Measurements from ENCODE around the gene TMX3. TPM values are rescaled to one million over a fixed set of nuclear protein-coding genes. Genes with fewer than 3 reads are reported as not detected.

The TMX3 gene
- total and polyA plus RNA-seq, 2 donors (not counting 3 experiments of a cell fraction or from before 2014, with no cell fraction given): 20.0 to 65.5 TPM

GRCh38 chr18:68627812-68628211, 87.1 kb downstream of the TMX3 start:
- H3K36me3 ChIP-seq (ENCODE audit: control insufficient read depth in 2 of 2, extremely low read depth in 1 of 2, insufficient read depth in 2 of 2, low read length in 2 of 2): no peaks in the 10 kb centered on the region
- dilution Hi-C loops (cut with MboI; ENCODE audit: extremely low pct_ligation_motif_present, low sequenced_read_pairs) (no loop called here), intact Hi-C loops (cut with micrococcal nuclease) (no loop called here)
- no peaks in the 10 kb centered on the region for H4K20me1 ChIP-seq (replicated peaks; ENCODE audit: control insufficient read depth, extremely low read depth, insufficient read depth, low read length)
- H2AFZ ChIP-seq (ENCODE audit: low read depth, low read length): no peak overlapping the region
- no peaks in the 10 kb centered on the region for H3K4me1 ChIP-seq (ENCODE audit: control insufficient read depth, extremely low read depth, insufficient read depth, low read length)
- POLR2A ChIA-PET: no interaction called here
- no peak overlapping the region for H3K27ac ChIP-seq (ENCODE audit: insufficient read depth, low read depth, low read length)
- H3K27me3 ChIP-seq (ENCODE audit: control insufficient read depth in 2 of 2, insufficient read depth in 2 of 2, low read length in 2 of 2): no peaks in the 10 kb centered on the region
- TF ChIP-seq MAX (IDR thresholded peaks at IDR 0.05; ENCODE audit: insufficient read depth, insufficient read length) (no peak), POLR2A (IDR thresholded peaks at IDR 0.05; ENCODE audit: low read depth, low read length) (no peak), EZH2 (IDR thresholded peaks at IDR 0.05; ENCODE audit: borderline replicate concordance, low read depth, low read length, severe bottlenecking) (no peak), FOS (IDR thresholded peaks at IDR 0.05; ENCODE audit: borderline replicate concordance, insufficient read depth, low read length) (no peak), CTCF (IDR thresholded peaks at IDR 0.05; ENCODE audit: extremely low read depth in 1 of 2, insufficient read depth in 1 of 2, low read depth in 1 of 2, low read length in 2 of 2) (no peak), GATA2 (IDR thresholded peaks at IDR 0.05; ENCODE audit: insufficient read depth, insufficient read length, low read depth, low read length) (no peak), JUN (IDR thresholded peaks at IDR 0.05; ENCODE audit: borderline replicate concordance, insufficient read depth, insufficient read length, low read depth) (no peak), MYC (IDR thresholded peaks at IDR 0.05; ENCODE audit: low read depth, low read length) (no peak), POLR2AphosphoS5 (IDR thresholded peaks at IDR 0.05; ENCODE audit: insufficient read depth, low read depth, low read length) (no peak)
- H3K9me1 ChIP-seq (replicated peaks; ENCODE audit: control insufficient read depth, extremely low read depth, insufficient read depth, low read length): no peaks in the 10 kb centered on the region
- no TSS peak for BruUV-seq (replicated peaks)
- FAIRE-seq: no peak
- H3K4me3 ChIP-seq (replicated peaks in 1 of 3; ENCODE audit: insufficient read depth in 1 of 3, low read depth in 1 of 3, low read length in 3 of 3): no peak overlapping the region
- no peaks in the 10 kb centered on the region for H3K79me2 ChIP-seq (ENCODE audit: control insufficient read depth, insufficient read depth, low read length)
- no peak overlapping the region for H3K4me2 ChIP-seq (ENCODE audit: insufficient read depth, low read length)
- DNase-seq (ENCODE audit: low read depth, low spot score): no peak
- no peaks in the 10 kb centered on the region for H3K9me3 ChIP-seq (replicated peaks; ENCODE audit: control insufficient read depth, insufficient read depth, low read length)
- CTCF ChIA-PET: no interaction called here
- no peak overlapping the region for H3K9ac ChIP-seq (replicated peaks; ENCODE audit: extremely low read depth, insufficient read depth, low read length)

Other genes starting within 250 kb of the TMX3 start
- gene CCDC102B, start 83.0 kb upstream of the TMX3 start, total RNA-seq: 0.62 and 1.3 TPM in 2 replicates
- gene CCDC102B, start 83.0 kb upstream of the TMX3 start, polyA plus RNA-seq: 0.21 and 0.35 TPM in 2 replicates

Data from endothelial cell of umbilical vein (primary cell).